ENCODE measurements around the gene ZDHHC8. TPM values are rescaled to one million over a fixed set of nuclear protein-coding genes. Genes with fewer than 3 reads are reported as not detected.

ZDHHC8 gene
- total and polyA plus RNA-seq, 10 of the 15 experiments (the other 5 are each of a cell fraction or from before 2014, with no cell fraction given): 0.03 to 46.3 (median 5.3) TPM

- FAIRE-seq: no peak
Measured at GRCh38 chr22:20191803-20192202, 60.2 kb downstream of the ZDHHC8 start.

More at GRCh38 chr22:20191803-20192202, 60.2 kb downstream of the ZDHHC8 start:
- H3K4me2 ChIP-seq (ENCODE audit: control insufficient read depth, insufficient read depth): no peak overlapping the region
- no peaks in the 10 kb centered on the region for H4K20me1 ChIP-seq (ENCODE audit: control insufficient read depth, insufficient read depth)
- no TSS peak for BruUV-seq (replicated peaks)
- no peaks in the 10 kb centered on the region for H3K9me3 ChIP-seq (replicated peaks; ENCODE audit: control insufficient read depth, insufficient read depth, low read length)
- 35% methylated on average over 8 of the region's 8 CpGs for WGBS (ENCODE audit: insufficient coverage, insufficient replicate concordance, low lambda C conversion rate, missing lambda C conversion rate)
- no peak for ATAC-seq
- in situ Hi-C loops (cut with MboI) (no loop called here), intact Hi-C loops (cut with micrococcal nuclease; ENCODE audit: unreplicated experiment) (no loop called here)
- no peaks in the 10 kb centered on the region for H3K79me2 ChIP-seq (ENCODE audit: control insufficient read depth, insufficient read depth, low read length)
- ChIA-PET SMC1A (ENCODE audit: uncharacterized antibody, unreplicated experiment) (interaction anchor here (1.5 kb wide), 1 partner anchor 47 kb away, joined by 3 read pairs; no protein-coding TSS in a partner anchor), RAD21 (ENCODE audit: unreplicated experiment) (interaction anchor here (1.1 kb wide), 1 partner anchor 17 kb away, joined by 3 read pairs; no protein-coding TSS in a partner anchor), POLR2A (no interaction called here), CTCF (interaction anchor here (1.0 kb wide), 1 partner anchor 35 kb away, joined by 3 read pairs; no protein-coding TSS in a partner anchor)
- no peak overlapping the region for H3K4me3 ChIP-seq
- no peak overlapping the region for H3K9ac ChIP-seq (ENCODE audit: control insufficient read depth, insufficient read depth, low read length)
- H2AFZ ChIP-seq (ENCODE audit: control insufficient read depth, low read depth, low read length): no peak overlapping the region
- TF ChIP-seq USF2 (IDR thresholded peaks at IDR 0.05; ENCODE audit: borderline replicate concordance, low read depth, low read length) (no peak), HSF1 (IDR thresholded peaks at IDR 0.05; ENCODE audit: low read depth, low read length) (no peak), ATF2 (IDR thresholded peaks at IDR 0.05; ENCODE audit: low read length) (no peak), ZBED1 (IDR thresholded peaks at IDR 0.05; ENCODE audit: borderline replicate concordance) (no peak), IRF4 (IDR thresholded peaks at IDR 0.05; ENCODE audit: low read depth, low read length) (no peak), GABPA (IDR thresholded peaks at IDR 0.05; ENCODE audit: low read depth) (no peak), ZBTB11 (CRISPR knock-in tag; IDR thresholded peaks at IDR 0.05) (no peak), MLLT1 (IDR thresholded peaks at IDR 0.05) (no peak), PBX3 (IDR thresholded peaks at IDR 0.05; ENCODE audit: insufficient replicate concordance, low read depth, low read length) (no peak), RB1 (IDR thresholded peaks at IDR 0.05; ENCODE audit: borderline replicate concordance) (no peak), NR2C1 (IDR thresholded peaks at IDR 0.05) (no peak), EGR1 (IDR thresholded peaks at IDR 0.05; ENCODE audit: borderline replicate concordance in 1 of 2, low read depth in 2 of 2, low read length in 2 of 2) (no peak), PAX8 (IDR thresholded peaks at IDR 0.05) (no peak)
- H3K27me3 ChIP-seq (replicated peaks in 1 of 2; ENCODE audit: control insufficient read depth in 2 of 2, insufficient read depth in 2 of 2, low read length in 1 of 2): no peaks in the 10 kb centered on the region; a peak in 2 of 4 replicates
- no peaks in the 10 kb centered on the region for H3K4me1 ChIP-seq (ENCODE audit: control insufficient read depth, insufficient read depth, low read length)
- no peak overlapping the region for H3K27ac ChIP-seq (ENCODE audit: control insufficient read depth, insufficient read depth)
- DNase-seq (ENCODE audit: low read depth, low spot score): no peak
- H3K36me3 ChIP-seq (ENCODE audit: control insufficient read depth in 2 of 2, insufficient read depth in 2 of 2, low read length in 1 of 2): no peaks in the 10 kb centered on the region

Data from GM12878 (cell line).